GM12872 (cell line): ENCODE measurements around the gene JMJD4.

ENCODE experiments used
- TF ChIP-seq, protein P1 (sequence below): IDR thresholded peaks from 3 replicates; pipeline ENCODE4 v1.5.1; 2011; ENCODE audit warnings: low read depth, mild to moderate bottlenecking, low read length, moderate library complexity; ENCODE audit not compliant: insufficient read depth

JMJD4 gene

DNA sequence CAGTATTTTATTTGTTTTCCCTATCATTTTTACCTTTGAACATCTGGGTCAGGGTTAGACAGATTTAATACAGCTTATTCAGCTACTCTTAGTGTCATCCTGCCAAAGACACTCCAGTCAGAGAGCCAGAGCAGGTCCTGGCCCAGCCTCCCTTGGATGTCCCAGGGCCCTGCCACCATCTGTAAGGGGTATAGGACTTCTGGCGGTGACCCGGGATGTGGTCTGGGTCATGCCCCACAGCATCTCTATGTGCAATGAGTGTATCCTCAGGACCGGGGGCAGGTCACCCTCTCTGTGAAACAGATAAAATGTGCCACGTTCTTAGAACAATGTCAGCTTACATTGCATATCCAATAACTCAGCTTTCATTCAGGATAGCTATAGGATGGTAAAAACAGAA, 42.5 kb upstream of the JMJD4 start:
- TF ChIP-seq, protein P1, sequence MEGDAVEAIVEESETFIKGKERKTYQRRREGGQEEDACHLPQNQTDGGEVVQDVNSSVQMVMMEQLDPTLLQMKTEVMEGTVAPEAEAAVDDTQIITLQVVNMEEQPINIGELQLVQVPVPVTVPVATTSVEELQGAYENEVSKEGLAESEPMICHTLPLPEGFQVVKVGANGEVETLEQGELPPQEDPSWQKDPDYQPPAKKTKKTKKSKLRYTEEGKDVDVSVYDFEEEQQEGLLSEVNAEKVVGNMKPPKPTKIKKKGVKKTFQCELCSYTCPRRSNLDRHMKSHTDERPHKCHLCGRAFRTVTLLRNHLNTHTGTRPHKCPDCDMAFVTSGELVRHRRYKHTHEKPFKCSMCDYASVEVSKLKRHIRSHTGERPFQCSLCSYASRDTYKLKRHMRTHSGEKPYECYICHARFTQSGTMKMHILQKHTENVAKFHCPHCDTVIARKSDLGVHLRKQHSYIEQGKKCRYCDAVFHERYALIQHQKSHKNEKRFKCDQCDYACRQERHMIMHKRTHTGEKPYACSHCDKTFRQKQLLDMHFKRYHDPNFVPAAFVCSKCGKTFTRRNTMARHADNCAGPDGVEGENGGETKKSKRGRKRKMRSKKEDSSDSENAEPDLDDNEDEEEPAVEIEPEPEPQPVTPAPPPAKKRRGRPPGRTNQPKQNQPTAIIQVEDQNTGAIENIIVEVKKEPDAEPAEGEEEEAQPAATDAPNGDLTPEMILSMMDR = no peak

DNA sequence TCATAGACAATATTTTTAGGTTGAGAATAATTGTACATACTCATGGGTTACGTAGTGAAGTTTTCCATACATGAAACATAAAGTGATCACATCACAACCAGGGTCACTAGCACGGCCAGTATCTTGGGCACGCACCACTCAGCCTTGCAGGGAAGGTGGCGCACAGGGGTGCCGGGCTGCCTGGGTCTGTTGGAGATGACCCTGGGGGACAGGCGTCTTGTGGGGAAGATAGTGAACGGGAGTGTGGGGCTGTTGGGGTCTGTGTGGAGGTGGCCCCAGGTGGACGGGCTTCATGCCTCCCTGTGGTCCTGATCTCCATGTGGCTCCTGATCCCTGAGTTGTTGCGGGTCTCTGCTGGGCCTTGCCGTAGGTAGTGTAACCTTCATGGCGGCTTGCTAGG, 42.1 kb upstream of the JMJD4 start:
- TF ChIP-seq, protein P1 = no peak

DNA sequence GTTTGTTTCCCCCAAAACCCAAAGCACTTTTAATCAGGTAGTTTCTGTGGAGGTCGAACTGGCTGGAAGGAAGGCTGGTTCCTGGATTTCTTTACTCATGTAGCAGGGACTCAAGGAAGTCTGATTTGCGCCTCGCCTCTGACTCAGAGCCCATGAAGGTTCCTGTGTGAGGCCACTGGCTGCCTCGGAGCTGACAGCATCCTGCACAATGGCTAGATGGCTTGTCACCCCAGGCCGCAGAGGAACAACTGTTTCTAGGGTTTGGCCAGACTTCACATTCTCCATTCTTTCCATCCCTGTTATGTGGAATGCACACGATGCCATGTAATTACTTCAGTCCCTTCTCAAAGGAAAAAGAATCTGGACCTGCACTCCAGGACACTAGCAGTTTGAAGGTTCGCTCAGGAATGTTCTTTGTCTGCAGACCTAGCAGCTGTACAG, 41.2 kb upstream of the JMJD4 start:
- TF ChIP-seq, protein P1 = no peak

DNA sequence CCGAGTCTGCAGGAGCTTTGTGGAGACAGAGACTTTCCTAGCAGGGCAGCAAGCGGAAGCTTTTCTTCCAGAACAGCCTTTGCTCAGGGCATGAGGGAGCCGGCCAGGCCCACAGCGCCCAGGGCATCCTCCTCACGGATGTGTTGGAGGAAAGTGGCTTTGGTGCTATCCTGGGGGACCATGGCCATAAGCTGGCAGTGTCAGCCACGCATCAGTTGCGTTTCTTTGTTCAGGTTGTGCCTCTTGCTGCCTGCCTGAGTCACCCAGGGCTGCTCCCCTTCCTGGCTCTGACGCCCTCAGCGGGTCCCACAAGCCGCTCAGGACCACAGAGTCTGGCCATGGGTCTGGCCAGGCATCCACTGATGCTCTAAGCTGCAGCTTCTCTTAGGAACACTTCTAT, 40.7 kb upstream of the JMJD4 start:
- TF ChIP-seq, protein P1 = no peak

DNA sequence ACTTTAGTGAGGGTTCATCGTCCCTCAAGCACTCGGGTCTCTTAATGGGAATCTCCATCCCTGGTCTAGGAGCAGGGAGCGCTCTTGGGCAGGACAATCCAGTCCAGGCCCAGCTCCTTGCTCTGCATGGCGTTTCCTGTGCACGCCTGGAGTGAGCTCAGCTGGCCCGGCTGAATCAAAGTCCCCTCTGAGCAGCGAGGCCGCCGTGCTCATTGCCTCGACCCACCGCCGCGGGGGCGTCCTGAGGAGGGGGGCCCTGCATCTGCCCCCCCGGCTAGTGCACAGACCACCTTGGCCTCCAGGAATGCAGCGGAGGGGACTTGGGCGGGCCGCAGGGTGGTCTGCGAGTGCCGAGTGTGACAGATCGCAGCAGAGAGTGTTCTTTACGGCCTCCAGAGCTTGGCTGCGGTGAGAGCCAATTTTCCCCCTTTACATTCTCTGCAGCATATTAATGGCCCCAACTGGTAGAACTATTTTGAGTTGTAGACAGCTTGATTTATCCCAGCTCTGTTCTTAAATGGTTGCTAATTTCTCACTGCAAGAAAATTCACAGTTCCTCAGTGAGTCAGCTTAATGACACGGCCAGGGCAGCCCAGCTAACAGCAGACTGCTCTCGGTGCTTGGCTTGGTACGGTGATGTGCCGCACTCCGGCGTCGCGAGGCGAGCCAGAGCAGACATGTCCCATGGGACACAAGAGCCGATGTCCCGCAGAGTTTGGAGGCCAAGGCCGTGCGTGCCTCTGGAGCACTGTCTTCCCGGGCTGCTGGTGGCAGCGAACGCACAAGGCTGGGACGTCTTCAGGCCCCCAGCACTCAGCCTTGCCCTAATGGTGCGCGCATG, 39.9 kb upstream of the JMJD4 start:
- TF ChIP-seq, protein P1 = no peak

DNA sequence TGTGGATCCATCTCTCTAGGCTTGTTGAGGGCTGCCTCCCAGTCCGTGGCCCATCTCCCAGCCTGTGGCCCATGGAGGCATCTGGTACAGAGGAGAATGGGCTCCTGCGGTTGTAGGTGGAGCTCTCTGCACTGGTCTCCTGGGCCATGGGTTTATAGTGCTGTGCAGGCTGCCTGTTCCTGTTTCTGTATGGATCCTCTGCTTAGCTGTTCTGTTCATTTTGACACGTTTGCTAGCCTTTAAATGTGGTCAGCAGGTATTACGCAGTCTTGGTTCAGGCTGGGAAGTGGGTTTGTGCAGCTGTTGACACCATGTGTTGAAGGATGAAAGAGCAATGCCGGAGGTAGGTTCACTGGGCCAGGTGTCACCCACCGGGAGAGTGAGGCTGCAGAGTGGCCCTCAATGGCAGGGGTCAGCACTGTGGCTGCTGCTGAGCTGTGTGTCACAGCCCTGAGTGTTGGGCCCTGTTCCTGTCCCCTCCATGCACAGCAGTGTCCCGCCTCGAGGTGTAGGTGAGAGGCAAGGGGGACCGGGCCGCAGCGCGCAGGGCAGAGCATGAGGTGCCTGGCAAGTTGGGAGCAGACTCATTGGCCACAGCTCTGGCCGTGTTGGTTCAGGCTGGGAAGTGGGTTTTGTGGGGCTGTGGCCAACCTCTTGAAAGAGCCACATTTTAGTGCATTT, 39.1 kb upstream of the JMJD4 start:
- TF ChIP-seq, protein P1 = no peak

DNA sequence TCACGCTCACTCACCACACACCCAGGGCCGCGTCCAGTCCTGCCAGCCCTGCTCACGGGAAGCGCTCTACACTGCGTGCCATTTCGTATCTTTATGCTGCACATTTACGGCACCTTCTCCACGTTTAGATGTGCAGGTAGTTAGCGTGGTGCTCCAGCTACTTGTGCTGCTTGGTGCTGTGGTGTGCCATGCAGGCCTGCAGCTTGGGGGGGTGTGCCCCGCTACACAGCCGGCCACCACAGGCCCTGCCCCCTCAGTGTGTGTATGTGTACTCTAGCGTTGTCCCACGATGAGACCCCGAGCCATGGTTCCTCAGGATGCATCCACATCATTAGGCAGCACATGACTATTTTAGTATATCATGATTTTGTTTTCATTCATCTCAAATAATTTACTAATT, 38.5 kb upstream of the JMJD4 start:
- TF ChIP-seq, protein P1 = no peak
